Measurements from ENCODE around the gene TPPP3.
A peak's percentile ranks its signal among the peaks of the same experiment; 100 is the strongest.

The TPPP3 gene

DNA sequence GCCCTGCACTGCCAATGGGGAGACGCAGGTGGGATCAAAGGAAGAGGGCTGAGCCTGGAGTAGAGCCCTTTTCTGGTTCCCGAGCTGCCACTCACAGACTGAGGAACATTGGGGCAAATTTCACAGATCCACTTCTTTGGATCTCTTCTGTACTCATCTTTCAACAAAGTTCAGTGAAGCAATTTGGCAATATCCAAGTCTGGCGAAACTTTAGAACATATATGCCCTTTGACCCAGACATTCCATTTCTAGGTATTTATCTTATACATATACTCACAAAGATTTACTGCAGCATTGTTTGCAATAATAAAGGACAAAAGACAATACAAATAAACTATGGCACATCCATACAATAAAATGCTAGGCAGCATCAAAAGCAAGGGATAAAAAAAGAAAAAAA is 18.0 kb upstream of the TPPP3 start:
- Histone ChIP-seq H3K4me1 (ENCODE audit: insufficient read depth, poor library complexity, severe bottlenecking) (peaks cover 8% of the 10 kb centered on the region), H3K4me3 (ENCODE audit: severe bottlenecking) (no peak overlapping the region), H3K9me3 (ENCODE audit: severe bottlenecking) (no peaks in the 10 kb centered on the region), H3K27me3 (ENCODE audit: insufficient read depth, poor library complexity, severe bottlenecking) (no peaks in the 10 kb centered on the region), H3K27ac (ENCODE audit: poor library complexity, severe bottlenecking) (no peak overlapping the region), H3K36me3 (ENCODE audit: low read depth) (no peaks in the 10 kb centered on the region)
- no peak for ATAC-seq (ENCODE audit: low read depth)
- TF ChIP-seq CTCF (IDR thresholded peaks at IDR 0.05; ENCODE audit: poor library complexity, severe bottlenecking) = no peak
- no peak for DNase-seq (ENCODE audit: low spot score)

- H3K36me3 ChIP-seq (ENCODE audit: low read depth) = no peaks in the 10 kb centered on the region
- H3K27me3 ChIP-seq (ENCODE audit: insufficient read depth, poor library complexity, severe bottlenecking) = no peaks in the 10 kb centered on the region
- H3K4me3 ChIP-seq (ENCODE audit: severe bottlenecking) = no peak overlapping the region
- no peak for DNase-seq (ENCODE audit: low spot score)
- H3K4me1 ChIP-seq (ENCODE audit: insufficient read depth, poor library complexity, severe bottlenecking) = peaks cover 24% of the 10 kb centered on the region
- no peak for TF ChIP-seq CTCF (IDR thresholded peaks at IDR 0.05; ENCODE audit: poor library complexity, severe bottlenecking)
- no peaks in the 10 kb centered on the region for H3K9me3 ChIP-seq (ENCODE audit: severe bottlenecking)
- no peak for ATAC-seq (ENCODE audit: low read depth)
- no peak overlapping the region for H3K27ac ChIP-seq (ENCODE audit: poor library complexity, severe bottlenecking)
Observed at GRCh38 chr16:67409631-67410030, 16.3 kb upstream of the TPPP3 start.

- peaks cover 35% of the 10 kb centered on the region for H3K4me1 ChIP-seq (ENCODE audit: insufficient read depth, poor library complexity, severe bottlenecking)
- no peak for TF ChIP-seq CTCF (IDR thresholded peaks at IDR 0.05; ENCODE audit: poor library complexity, severe bottlenecking)
- H3K36me3 ChIP-seq (ENCODE audit: low read depth) = no peaks in the 10 kb centered on the region
- no peaks in the 10 kb centered on the region for H3K9me3 ChIP-seq (ENCODE audit: severe bottlenecking)
- ATAC-seq (ENCODE audit: low read depth) = no peak
- H3K27ac ChIP-seq (ENCODE audit: poor library complexity, severe bottlenecking) = no peak overlapping the region
- no peak for DNase-seq (ENCODE audit: low spot score)
- no peaks in the 10 kb centered on the region for H3K27me3 ChIP-seq (ENCODE audit: insufficient read depth, poor library complexity, severe bottlenecking)
- H3K4me3 ChIP-seq (ENCODE audit: severe bottlenecking) = no peak overlapping the region
Observed at GRCh38 chr16:67407788-67408452, 14.6 kb upstream of the TPPP3 start.

- H3K27me3 ChIP-seq (ENCODE audit: insufficient read depth, poor library complexity, severe bottlenecking) = no peaks in the 10 kb centered on the region
- no peak overlapping the region for H3K4me3 ChIP-seq (ENCODE audit: severe bottlenecking)
- no peak for TF ChIP-seq CTCF (IDR thresholded peaks at IDR 0.05; ENCODE audit: poor library complexity, severe bottlenecking)
- peak overlapping the region; percentile 86 for H3K27ac ChIP-seq (ENCODE audit: poor library complexity, severe bottlenecking)
- ATAC-seq (ENCODE audit: low read depth) = no peak
- peaks cover 35% of the 10 kb centered on the region for H3K4me1 ChIP-seq (ENCODE audit: insufficient read depth, poor library complexity, severe bottlenecking)
- no peak for DNase-seq (ENCODE audit: low spot score)
- H3K36me3 ChIP-seq (ENCODE audit: low read depth) = no peaks in the 10 kb centered on the region
- H3K9me3 ChIP-seq (ENCODE audit: severe bottlenecking) = no peaks in the 10 kb centered on the region
Observed at GRCh38 chr16:67407176-67407787, 14.0 kb upstream of the TPPP3 start.

All from RWPE2 (cell line).